ENCODE measurements around the gene PDGFC. TPM values are rescaled to one million over a fixed set of nuclear protein-coding genes. Genes with fewer than 3 reads are reported as not detected.

Gene PDGFC
- total RNA-seq, 1 donor from 2014 or later: 12.0 TPM

GRCh38 chr4:156956826-156957368, 14.7 kb downstream of the PDGFC start:
- ATAC-seq (no peak), DNase-seq (ENCODE audit: low spot score) (no peak)
- intact Hi-C loops (cut with DNase I): no loop called here

DNA sequence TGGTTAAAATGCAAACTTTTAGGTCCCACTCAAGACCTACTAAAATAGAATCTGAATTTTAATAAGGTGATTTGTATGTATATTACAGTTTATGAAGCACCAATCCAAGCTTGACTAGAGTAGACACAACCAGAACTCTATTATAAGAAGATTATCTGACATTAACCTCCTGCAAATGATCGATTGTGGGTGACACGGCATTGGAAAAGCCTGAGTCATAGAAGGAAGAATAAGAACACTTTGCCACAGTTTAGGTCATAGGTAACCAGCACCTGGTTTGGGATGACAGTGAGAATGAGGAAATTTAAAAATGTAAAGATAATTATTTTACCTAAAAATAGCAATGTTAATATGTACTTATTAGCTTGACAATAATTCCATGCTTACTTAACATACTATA, 15.2 kb downstream of the PDGFC start:
- intact Hi-C loops (cut with DNase I): no loop called here
- ATAC-seq (no peak), DNase-seq (ENCODE audit: low spot score) (no peak)

DNA sequence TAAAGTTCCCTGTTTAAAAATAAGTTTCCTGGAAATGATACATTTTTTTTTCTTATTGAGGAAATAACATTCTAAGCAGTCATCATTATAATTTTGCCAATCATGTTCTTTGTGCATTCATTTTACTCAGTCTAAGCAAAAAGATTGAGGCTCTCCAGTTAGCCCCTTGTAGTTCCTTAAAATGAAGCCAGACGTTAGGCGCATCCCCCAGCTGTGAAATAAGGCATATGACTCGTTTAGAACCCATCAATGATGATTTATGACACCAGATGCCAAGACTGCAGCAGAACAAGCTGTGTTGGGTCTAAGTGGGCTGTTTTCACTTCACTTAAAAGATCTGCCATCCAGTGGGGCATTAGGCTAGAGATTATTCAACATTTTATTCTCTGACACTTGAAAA, 17.0 kb downstream of the PDGFC start:
- DNase-seq (ENCODE audit: low spot score): no peak
- intact Hi-C loops (cut with DNase I): no loop called here
- peak; percentile 88 for ATAC-seq

GRCh38 chr4:156953951-156954350, 17.6 kb downstream of the PDGFC start:
- DNase-seq (ENCODE audit: low spot score) (no peak), ATAC-seq (no peak)
- intact Hi-C loops (cut with DNase I): no loop called here

DNA sequence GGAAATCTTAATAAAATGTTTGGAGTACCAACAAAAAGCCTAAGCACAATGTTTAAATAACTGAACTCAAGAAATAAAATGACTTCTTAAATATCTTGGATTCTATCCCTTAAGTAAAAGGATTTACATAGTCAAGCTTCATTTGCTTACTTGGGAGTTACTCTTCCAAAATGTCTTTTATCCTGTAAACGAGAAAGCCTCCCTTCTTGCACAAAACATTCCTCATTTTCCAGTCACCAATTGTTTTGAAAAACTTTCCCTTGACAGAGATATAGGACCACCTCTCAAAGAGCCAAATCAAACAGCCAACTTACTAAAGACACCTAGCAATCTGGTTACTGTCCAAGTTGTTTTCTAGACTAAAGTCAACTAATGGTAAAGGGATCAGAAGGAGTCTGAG, 18.6 kb downstream of the PDGFC start:
- intact Hi-C loops (cut with DNase I): no loop called here
- no peak for ATAC-seq

GRCh38 chr4:156952078-156952759, 19.4 kb downstream of the PDGFC start:
- no peak for DNase-seq (ENCODE audit: low spot score)
- ATAC-seq: no peak
- intact Hi-C loops (cut with DNase I): no loop called here

More for the DNA sequence above, 18.6 kb downstream of the PDGFC start:
- DNase-seq (ENCODE audit: low spot score): no peak

- ATAC-seq: no peak
- intact Hi-C loops (cut with DNase I): no loop called here
- no peak for DNase-seq (ENCODE audit: low spot score)
These were observed 20.7 kb downstream of the PDGFC start for GRCh38 chr4:156950948-156951347.

- ATAC-seq: no peak
- DNase-seq (ENCODE audit: low spot score): no peak
- intact Hi-C loops (cut with DNase I): no loop called here
These were observed 21.5 kb downstream of the PDGFC start for GRCh38 chr4:156950090-156950489.

GRCh38 chr4:156949373-156949814, 22.2 kb downstream of the PDGFC start:
- DNase-seq (ENCODE audit: low spot score) (no peak), ATAC-seq (peak; percentile 63)
- intact Hi-C loops (cut with DNase I): no loop called here

DNA sequence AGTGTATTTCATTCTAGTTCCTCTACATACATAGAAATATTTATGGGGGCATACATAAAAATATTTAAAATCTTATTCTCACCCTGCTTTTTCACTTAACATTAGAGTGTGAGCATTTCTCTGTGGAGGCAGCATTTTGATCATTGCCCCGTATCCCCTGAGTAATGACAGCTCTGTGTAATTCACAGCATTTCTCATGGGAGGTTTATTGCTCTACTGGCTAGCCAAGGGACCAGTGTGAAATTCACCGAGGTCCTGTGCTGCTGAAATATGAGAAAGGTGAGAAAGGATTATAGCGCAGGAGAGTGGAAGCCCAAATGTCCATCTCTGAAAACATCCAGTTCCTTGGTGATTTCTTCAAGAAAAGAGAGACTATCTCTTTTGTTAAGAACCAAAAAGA, 22.9 kb downstream of the PDGFC start:
- DNase-seq (ENCODE audit: low spot score) (no peak), ATAC-seq (no peak)
- intact Hi-C loops (cut with DNase I): no loop called here

GRCh38 chr4:156948133-156948532, 23.5 kb downstream of the PDGFC start:
- no peak for DNase-seq (ENCODE audit: low spot score)
- intact Hi-C loops (cut with DNase I): no loop called here
- ATAC-seq: no peak

- intact Hi-C loops (cut with DNase I): no loop called here
- no peak for DNase-seq (ENCODE audit: low spot score)
- ATAC-seq: peak; percentile 83
These were observed 24.8 kb downstream of the PDGFC start for GRCh38 chr4:156946516-156947424.

GRCh38 chr4:156945532-156945931, 26.1 kb downstream of the PDGFC start:
- intact Hi-C loops (cut with DNase I): no loop called here

DNA sequence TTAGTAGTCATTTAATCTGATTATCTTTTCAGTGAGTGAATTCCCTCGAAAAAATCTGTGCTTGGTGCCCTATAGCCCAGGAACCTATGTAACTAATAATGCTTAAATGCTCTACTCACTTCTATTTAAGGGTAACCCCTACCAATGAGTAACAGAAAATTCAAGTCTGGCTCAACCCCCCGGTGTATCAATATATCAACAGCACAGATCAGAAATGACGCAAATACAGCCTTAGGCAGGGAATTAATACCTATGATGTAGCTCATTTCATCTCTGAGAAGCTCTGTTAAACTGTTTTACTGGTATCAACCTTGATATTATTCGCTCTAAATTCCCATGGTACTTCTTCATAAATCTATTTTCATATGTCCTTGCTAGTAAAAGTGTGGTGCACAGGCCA, 28.6 kb downstream of the PDGFC start:
- ATAC-seq: no peak
- no peak for DNase-seq (ENCODE audit: low spot score)
- intact Hi-C loops (cut with DNase I): no loop called here

More at GRCh38 chr4:156945532-156945931, 26.1 kb downstream of the PDGFC start:
- ATAC-seq (no peak), DNase-seq (ENCODE audit: low spot score) (no peak)

DNA sequence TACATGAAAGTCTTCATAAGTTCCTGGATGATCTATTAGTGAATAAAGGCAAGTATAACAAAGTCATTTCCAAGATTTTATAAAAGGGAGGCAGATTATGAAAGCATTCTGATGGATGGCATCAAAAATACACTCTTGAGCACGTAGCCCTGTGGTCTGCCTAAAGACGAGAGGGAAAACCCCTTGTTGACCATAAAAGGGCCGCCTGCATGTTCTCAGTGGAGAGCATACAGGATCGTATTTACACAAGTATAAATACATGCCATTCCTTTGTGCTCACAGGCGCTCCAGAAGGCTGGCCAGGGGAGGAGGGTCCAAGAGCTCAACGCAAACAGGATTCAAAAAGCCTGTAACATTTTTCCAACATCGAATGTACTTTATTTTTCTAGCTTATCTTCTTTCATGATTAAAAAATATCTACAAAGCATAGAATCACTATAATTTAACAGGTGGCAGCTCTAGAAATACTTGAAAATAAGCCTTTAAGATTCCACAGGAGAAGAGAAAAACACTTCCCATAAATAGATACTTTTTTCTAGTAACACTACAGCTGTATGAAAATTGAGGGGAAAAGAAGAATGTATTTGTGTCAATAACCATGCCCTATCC, 29.6 kb downstream of the PDGFC start:
- intact Hi-C loops (cut with DNase I): no loop called here
- ATAC-seq: no peak
- DNase-seq (ENCODE audit: low spot score): no peak

- ATAC-seq (no peak), DNase-seq (ENCODE audit: low spot score) (no peak)
- intact Hi-C loops (cut with DNase I): no loop called here
These were observed 31.8 kb downstream of the PDGFC start for GRCh38 chr4:156939801-156940200.

- ATAC-seq: no peak
- DNase-seq (ENCODE audit: low spot score): no peak
These were observed 32.5 kb downstream of the PDGFC start for GRCh38 chr4:156939139-156939538.

GRCh38 chr4:156934259-156934635, 37.4 kb downstream of the PDGFC start:
- DNase-seq (ENCODE audit: low spot score) (no peak), ATAC-seq (no peak)
- intact Hi-C loops (cut with DNase I): no loop called here

More at GRCh38 chr4:156939139-156939538, 32.5 kb downstream of the PDGFC start:
- intact Hi-C loops (cut with DNase I): no loop called here

GRCh38 chr4:156933633-156934258, 37.9 kb downstream of the PDGFC start:
- ATAC-seq (no peak), DNase-seq (ENCODE audit: low spot score) (no peak)
- intact Hi-C loops (cut with DNase I): no loop called here
